Measurements from ENCODE around the gene ACOX3.

DNA sequence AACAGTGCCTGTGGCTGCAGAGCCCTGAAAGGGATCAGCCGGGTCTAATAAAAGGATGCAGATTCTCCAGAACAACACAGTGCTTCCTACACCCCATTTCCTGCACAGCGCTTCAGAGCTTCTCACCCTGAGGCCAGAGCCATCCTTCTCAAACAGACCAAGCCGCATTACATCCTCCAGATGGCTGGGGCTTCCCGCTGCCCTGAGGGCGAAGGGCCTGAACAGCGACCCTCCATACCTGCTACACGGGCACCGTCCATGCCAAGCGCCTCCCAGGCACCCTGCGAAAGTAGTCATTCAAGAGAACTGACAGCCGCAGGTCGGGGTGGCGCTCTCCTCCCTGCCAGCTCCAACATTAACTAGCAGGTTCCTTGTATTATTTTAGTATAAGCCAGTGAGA, 36.5 kb downstream of the ACOX3 start:
- TF ChIP-seq, protein P1, sequence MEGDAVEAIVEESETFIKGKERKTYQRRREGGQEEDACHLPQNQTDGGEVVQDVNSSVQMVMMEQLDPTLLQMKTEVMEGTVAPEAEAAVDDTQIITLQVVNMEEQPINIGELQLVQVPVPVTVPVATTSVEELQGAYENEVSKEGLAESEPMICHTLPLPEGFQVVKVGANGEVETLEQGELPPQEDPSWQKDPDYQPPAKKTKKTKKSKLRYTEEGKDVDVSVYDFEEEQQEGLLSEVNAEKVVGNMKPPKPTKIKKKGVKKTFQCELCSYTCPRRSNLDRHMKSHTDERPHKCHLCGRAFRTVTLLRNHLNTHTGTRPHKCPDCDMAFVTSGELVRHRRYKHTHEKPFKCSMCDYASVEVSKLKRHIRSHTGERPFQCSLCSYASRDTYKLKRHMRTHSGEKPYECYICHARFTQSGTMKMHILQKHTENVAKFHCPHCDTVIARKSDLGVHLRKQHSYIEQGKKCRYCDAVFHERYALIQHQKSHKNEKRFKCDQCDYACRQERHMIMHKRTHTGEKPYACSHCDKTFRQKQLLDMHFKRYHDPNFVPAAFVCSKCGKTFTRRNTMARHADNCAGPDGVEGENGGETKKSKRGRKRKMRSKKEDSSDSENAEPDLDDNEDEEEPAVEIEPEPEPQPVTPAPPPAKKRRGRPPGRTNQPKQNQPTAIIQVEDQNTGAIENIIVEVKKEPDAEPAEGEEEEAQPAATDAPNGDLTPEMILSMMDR (IDR thresholded peaks at IDR 0.05): no peak
- TF ChIP-seq EP300 (IDR thresholded peaks at IDR 0.05) (no peak), POLR2A (IDR thresholded peaks at IDR 0.05) (no peak)
